Body of pancreas (tissue), 4 donors: ENCODE measurements around the gene CEP104. TPM values are rescaled to one million over a fixed set of nuclear protein-coding genes. Genes with fewer than 3 reads are reported as not detected.

Experiments used
- ATAC-seq: fragments of 150-250 bp; one replicate; pipeline ENCODE4 v1.9.1; 2016
- DNase-seq, 4 donors: peaks; one replicate each; pipeline ENCODE4 v3.0.0-alpha.2; 2019
- H3K27ac ChIP-seq, 4 donors: fragments of 200-600 bp; sonication (generic); 1 replicate in 3 of 4; 2 replicates in 1 of 4; pipeline versions ENCODE4 v1.5.1 to v1.6.1; 2016 to 2019; ENCODE audit warnings: mild to moderate bottlenecking in 1 of 4, mixed read lengths in 1 of 4, moderate library complexity in 1 of 4
- H3K27me3 ChIP-seq, 2 donors: fragments of 200-600 bp; sonication (generic); one replicate each; pipeline ENCODE4 v1.6.0; 2016; ENCODE audit warnings: mild to moderate bottlenecking in 1 of 2
- H3K36me3 ChIP-seq, 2 donors: fragments of 200-600 bp; sonication (generic); replicated peaks in 1 of 2; 2 replicates each; pipeline ENCODE4 v1.5.1; 2016; ENCODE audit warnings: low read depth in 2 of 2; ENCODE audit not compliant: insufficient read depth in 1 of 2
- H3K4me1 ChIP-seq: fragments of 200-600 bp; sonication (generic); one replicate; pipeline ENCODE4 v1.6.0; 2016
- H3K4me3 ChIP-seq, 2 donors: fragments of 200-600 bp; sonication (generic); 1 replicate in 1 of 2; 2 replicates in 1 of 2; pipeline ENCODE4 v1.5.1; 2016 to 2019
- H3K9me3 ChIP-seq, 3 donors: fragments of 200-600 bp; sonication (generic); 1 replicate in 2 of 3; 2 replicates in 1 of 3; pipeline ENCODE4 v1.5.1; 2016
- CTCF ChIP-seq, 7 experiments: fragments of 450-650 bp in 4 of 7; fragments of 200-600 bp in 3 of 7; sonication (generic) in 3 of 7; IDR thresholded peaks; one replicate each; pipeline ENCODE4 v1.5.1; 2016 to 2019; ENCODE audit warnings: antibody characterized with exemption in 7 of 7
- POLR2A ChIP-seq, 3 donors: fragments of 450-650 bp; IDR thresholded peaks; one replicate each; pipeline ENCODE4 v1.6.1; 2016; ENCODE audit warnings: antibody characterized with exemption in 3 of 3, mild to moderate bottlenecking in 2 of 3
- WGBS, 2 donors: methylation state at CpG; one replicate each; pipeline ENCODE4 v1.1.5; 2017; 5-methylcytosine and 5-hydroxymethylcytosine counted together
- intact Hi-C: fragments of 100-400 bp; cut with DNase I; formaldehyde crosslinking; loops from one replicate; pipeline ENCODE4 v1.15.1; 2023
- total RNA-seq, 2 donors: library from RNA; depleted of rRNA; stranded (reverse); fragments of >200 nt; gene quantifications; one replicate each; pipeline ENCODE4 v1.1.0, GENCODE V29; 2016

Gene CEP104
- total RNA-seq, 2 donors from 2014 or later, result 17.9 to 22.1 TPM

GRCh38 chr1:3775490-3776230, 81.4 kb downstream of the CEP104 start:
- H3K4me1 ChIP-seq, result peaks cover 53% of the 10 kb centered on the region
- no peaks in the 10 kb centered on the region for H3K9me3 ChIP-seq
- peaks cover 0 to 12% of the 10 kb centered on the region in 2 donors for H3K36me3 ChIP-seq
- TF ChIP-seq CTCF (IDR thresholded peaks at IDR 0.05) (peak in 5 of 7 experiments; percentile 13 to 47 (median 27)), POLR2A (IDR thresholded peaks at IDR 0.05) (no peak)
- H3K27me3 ChIP-seq, result no peaks in the 10 kb centered on the region
- peak; percentile 53 to 76 (median 64) for DNase-seq
- no peak overlapping the region for H3K27ac ChIP-seq
- ATAC-seq, result no peak
- WGBS, 2 donors, result 30 to 37% methylated on average over 4 to 25 of the region's 27 CpGs
- no peak overlapping the region for H3K4me3 ChIP-seq
- intact Hi-C loops, result no loop called here

GRCh38 chr1:3774946-3775489, 82.0 kb downstream of the CEP104 start:
- ATAC-seq, result no peak
- no peaks in the 10 kb centered on the region for H3K27me3 ChIP-seq
- peaks cover 0 to 9% of the 10 kb centered on the region in 2 donors for H3K36me3 ChIP-seq
- no peak overlapping the region for H3K4me3 ChIP-seq
- no peak for DNase-seq
- 62 to 80% methylated on average over 4 to 17 of the region's 17 CpGs for WGBS, 2 donors
- TF ChIP-seq CTCF (IDR thresholded peaks at IDR 0.05) (no peak), POLR2A (IDR thresholded peaks at IDR 0.05) (no peak)
- intact Hi-C loops, result no loop called here
- no peaks in the 10 kb centered on the region for H3K9me3 ChIP-seq
- peaks cover 53% of the 10 kb centered on the region for H3K4me1 ChIP-seq
- no peak overlapping the region for H3K27ac ChIP-seq

GRCh38 chr1:3774276-3774945, 82.6 kb downstream of the CEP104 start:
- WGBS, 2 donors, result 69% methylated on average over 19 of the region's 19 CpGs; no CpG with 5 or more reads in 1 of the 2 donors
- TF ChIP-seq POLR2A (IDR thresholded peaks at IDR 0.05), result no peak

GRCh38 chr1:3773572-3774275, 83.3 kb downstream of the CEP104 start:
- Histone ChIP-seq H3K4me1 (peaks cover 51% of the 10 kb centered on the region), H3K27ac (peak overlapping the region in 2 of 4 donors; percentile 53 to 68), H3K27me3 (no peaks in the 10 kb centered on the region), H3K4me3 (no peak overlapping the region), H3K36me3 (no peaks in the 10 kb centered on the region), H3K9me3 (no peaks in the 10 kb centered on the region)
- WGBS, 2 donors, result 49 to 67% methylated on average over 8 to 15 of the region's 16 CpGs
- intact Hi-C loops, result no loop called here
- ATAC-seq, result no peak
- TF ChIP-seq POLR2A (IDR thresholded peaks at IDR 0.05) (no peak), CTCF (IDR thresholded peaks at IDR 0.05) (no peak)
- DNase-seq, result no peak

More at GRCh38 chr1:3774276-3774945, 82.6 kb downstream of the CEP104 start:
- intact Hi-C loops, result no loop called here
- DNase-seq (no peak), ATAC-seq (no peak)
- Histone ChIP-seq H3K27me3 (no peaks in the 10 kb centered on the region), H3K36me3 (peaks cover 0 to 2% of the 10 kb centered on the region in 2 donors), H3K4me3 (no peak overlapping the region), H3K9me3 (no peaks in the 10 kb centered on the region), H3K4me1 (peaks cover 53% of the 10 kb centered on the region), H3K27ac (no peak overlapping the region)
